ENCODE data around the gene PDXDC1.
A peak's percentile ranks its signal among the peaks of the same experiment; 100 is the strongest.
"Not testable (repeated sequence)": the region's sequence is repeated elsewhere in the genome, so short reads cannot be mapped to it uniquely, and the experiment has no call there.

The PDXDC1 gene

GRCh38 chr16:15038689-15039088, 63.9 kb downstream of the PDXDC1 start:
- no peak for DNase-seq (ENCODE audit: low spot score)

DNA sequence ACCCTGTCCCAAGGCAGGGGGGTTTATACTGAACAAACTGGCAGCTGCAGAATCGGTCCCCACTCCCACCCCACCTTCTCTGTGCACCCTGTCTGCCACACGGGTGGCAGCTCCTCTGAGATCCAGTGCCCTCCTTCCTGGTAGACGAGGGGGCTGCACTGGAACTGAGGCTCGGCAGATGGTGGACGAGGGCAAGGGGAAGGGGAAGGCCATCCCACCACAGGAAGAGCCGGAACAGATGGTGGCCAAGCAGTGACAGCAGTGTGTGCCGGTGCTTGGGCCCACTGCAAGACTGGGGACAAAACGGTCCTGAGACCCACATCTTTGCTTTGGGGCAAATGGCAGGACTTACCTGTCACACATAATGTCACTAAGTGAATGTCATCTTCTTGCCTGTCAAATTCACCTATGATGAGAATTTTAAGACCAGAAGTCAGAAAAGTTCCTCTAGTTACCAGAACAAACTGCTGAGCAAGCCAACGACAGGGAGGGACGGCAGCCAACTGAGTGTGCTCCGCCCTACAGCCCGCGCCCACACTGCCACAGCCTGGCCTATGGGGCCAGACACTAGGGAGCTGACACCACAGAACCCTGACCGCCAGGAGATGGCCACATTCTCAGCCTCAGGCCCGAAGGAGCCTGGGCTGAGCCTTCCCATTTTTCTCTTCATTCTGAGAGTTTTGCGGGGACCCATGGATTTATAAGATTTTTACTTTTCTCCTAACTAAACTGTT, 66.6 kb downstream of the PDXDC1 start:
- DNase-seq (ENCODE audit: low spot score) = no peak

- DNase-seq (ENCODE audit: low spot score) = no peak
Observed at GRCh38 chr16:15043344-15043743, 68.5 kb downstream of the PDXDC1 start.

DNA sequence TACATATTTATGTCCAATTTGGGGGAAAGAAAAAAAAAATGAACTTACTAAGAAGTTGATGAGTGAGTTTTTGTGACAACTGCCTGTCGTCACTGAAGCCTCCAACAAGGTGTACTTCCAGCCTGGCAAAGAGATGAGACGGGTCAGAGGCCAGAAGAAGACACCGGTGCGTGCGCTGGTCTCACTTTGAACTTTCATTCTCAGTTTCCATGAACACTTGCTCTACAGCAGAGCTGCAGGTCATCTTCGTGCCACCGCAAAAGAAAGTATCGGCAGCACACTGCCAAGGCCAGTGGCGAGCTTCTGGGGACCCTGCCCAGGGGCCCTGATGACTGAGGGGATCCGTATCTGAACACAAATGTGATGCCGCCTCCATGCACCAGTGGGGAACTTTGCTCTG, 69.5 kb downstream of the PDXDC1 start:
- DNase-seq (ENCODE audit: low spot score) = no peak

- not testable (repeated sequence) for DNase-seq (ENCODE audit: low spot score)
Observed at GRCh38 chr16:15045270-15045669, 70.4 kb downstream of the PDXDC1 start.

DNA sequence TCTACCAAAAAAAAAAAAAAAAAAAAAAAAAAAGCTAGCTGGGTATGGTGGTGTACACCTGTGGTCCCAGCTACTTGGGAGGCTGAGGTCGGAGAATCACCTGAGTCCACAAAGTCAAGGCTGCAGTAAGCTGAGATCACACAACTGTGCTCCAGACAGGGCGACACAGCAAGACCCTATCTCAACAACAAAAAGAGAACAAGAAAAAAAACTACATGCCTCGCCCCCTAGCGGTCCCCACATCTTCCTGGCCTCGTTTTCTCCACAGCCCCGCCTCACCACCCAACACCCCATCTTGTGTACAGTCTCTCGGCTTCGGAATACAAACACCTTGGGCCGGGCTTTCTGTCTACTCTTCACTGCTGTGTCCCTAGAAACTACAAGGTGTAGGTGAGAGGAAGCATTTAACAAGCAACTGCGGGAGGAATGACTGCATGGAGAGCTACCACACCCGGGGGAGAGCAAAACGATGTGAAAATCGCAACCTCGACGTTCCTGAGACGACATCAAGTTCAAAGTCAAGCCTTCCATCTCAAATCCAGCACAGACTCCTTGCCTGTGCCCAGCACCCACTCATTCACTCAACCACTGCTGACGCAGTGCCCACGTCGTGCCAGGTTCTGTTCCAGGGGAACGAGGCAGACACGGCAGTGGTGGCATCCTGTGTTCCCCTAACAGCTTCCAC, 72.0 kb downstream of the PDXDC1 start:
- no peak for DNase-seq (ENCODE audit: low spot score)

DNA sequence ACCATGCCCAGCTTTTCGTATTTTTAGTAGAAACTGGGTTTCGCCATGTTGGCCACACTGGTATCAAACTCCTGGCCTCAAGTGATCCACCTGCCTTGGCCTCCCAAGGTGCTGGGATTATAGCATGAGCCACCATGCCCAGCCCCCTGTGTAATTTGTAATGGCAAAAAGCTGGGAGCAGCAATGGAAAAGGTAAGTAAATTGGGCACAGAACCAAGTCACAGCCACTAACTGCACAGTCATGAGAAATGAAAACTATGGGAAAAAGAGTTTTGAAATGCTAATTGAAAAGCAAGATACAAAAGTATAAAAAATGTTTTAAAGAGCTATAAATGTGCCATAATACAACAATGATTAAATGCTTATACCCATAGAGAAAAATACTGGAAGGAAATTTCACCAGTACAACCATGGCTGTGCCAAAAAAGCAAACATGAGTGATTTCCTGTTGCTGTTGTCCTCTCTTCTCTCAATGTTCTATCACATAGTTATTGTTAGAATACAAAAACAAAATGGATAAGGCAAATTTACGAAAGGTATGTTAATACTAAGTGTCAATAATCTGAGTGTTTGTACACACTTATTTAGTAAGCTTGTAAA, 74.9 kb downstream of the PDXDC1 start:
- DNase-seq (ENCODE audit: low spot score) = no peak

GRCh38 chr16:15050440-15050839, 75.6 kb downstream of the PDXDC1 start:
- DNase-seq (ENCODE audit: low spot score) = not testable (repeated sequence)

DNA sequence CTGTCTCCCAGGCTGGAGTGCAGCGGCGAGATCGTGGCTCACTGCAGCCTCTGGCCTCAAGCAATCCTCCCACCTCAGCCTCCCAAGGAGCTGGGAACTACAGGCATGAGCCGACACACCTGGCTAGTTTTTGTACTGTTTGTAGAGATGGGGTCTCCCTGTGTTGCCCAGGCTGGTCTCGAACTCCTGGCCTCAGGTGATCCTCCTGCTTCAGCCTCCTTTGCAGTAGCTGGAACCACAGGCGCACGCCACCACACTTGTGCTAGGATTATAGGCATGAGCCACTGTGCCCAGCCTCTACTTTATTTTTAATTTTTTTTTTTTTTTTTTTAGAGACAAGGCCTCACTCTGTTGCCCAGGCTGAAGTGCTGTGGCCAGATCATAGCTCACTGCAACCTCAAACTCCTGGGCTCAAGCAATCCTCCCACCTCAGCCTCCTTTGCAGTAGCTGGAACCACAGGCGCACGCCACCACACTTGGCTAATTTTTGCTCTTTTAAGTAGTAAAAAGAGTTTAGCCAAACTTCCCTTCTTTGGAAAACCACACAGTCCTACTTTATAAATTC, 76.6 kb downstream of the PDXDC1 start:
- no peak for DNase-seq (ENCODE audit: low spot score)

DNA sequence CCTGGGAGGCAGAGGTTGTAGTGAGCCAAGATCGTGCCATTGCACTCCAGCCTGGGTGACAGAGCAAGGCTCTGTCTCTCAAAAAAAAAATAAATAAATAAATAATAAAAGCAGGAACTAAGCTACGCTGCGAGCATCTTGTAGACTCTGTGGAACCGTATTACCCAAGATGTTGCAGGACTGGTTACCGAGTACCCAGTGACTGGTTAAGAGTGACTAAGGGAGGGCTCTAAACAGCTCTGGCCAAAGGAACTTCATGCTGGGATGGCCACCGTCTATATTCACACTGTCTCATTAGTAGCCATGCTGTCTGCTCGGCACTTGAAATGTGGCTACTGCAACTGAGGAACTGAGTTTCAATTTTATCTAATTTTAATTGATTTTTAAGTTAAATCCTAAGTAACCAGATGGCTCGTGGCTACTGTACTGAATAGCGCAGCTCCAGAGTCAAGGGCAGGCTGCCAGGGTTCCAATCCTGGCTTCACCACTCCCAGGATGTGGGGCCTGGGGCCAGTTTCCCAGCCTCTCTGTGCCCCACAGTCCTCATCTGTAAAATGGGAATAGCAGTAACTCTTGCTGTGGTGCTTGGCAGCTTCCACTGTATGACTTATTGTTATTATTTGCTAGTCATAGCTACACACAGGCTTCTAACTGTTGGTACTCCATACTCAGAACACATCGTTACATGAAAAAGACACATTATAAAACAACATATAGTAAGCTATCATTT, 78.1 kb downstream of the PDXDC1 start:
- DNase-seq (ENCODE audit: low spot score) = no peak

DNA sequence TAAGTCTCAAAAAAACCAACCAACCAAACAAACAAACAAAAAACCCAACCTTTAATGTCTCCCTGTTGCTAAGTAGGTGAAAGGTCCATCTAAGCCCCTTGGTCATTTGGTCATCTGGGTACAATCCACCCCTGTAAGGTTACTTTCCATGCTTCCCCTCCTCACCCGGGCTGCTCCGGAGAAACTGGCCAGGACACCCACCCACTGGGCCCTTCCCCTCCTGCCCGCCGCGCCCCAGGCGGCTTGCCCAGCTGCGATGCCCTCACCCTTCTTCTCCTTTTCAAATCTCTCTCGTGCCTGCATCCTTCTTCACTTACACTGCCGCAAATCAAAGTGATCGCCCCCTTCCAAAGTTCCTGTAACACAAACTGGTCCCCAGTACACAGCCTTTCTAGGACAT, 79.1 kb downstream of the PDXDC1 start:
- DNase-seq (ENCODE audit: low spot score) = no peak

- DNase-seq (ENCODE audit: low spot score) = no peak
Observed at GRCh38 chr16:15054357-15055140, 79.7 kb downstream of the PDXDC1 start.

DNA sequence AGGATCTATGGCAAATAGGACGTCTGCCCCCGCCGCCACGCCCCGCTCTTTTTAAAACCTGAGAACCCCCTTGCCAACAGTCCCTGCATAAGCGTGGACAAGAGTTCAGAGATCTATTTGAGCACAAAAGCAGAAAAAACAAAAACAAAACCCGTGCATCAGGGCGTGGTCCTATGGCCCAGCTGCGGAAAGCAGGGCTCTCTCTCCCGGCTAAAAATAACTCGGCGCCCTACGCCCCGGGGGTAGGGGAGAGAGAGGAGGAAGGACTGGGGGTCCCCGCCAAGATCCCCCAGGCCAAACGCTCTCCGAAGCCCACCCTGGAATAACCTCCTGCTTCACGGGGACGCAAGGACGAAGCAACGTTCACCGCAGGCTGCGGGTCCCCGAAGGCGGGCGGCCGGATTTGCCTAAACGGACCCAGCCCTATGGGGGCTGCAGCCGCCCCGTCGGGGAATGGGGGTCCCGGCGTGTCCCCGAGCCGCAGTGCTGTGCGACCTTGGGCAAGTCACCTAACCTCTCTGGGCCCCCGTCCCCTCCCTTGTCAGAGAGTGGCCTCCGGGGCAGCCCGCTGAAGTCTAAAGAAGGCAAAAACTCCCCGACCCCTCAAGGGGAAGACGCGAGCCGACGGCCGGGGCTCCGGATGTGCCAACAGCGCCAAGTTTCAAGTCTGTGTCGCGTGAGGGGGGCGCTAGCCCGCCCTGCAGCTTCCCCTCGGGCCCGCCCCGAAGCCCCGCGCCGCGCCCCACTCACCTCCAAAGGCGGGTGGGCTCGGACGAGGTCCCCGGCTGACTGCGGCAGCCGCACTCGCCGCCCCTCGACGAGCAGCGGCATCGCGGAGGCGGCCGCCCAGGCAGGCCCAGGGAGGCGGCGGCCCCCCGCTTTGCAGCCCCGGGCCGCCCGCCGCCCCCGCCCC, 80.6 kb downstream of the PDXDC1 start:
- peak; percentile 43 for DNase-seq (ENCODE audit: low spot score)

DNA sequence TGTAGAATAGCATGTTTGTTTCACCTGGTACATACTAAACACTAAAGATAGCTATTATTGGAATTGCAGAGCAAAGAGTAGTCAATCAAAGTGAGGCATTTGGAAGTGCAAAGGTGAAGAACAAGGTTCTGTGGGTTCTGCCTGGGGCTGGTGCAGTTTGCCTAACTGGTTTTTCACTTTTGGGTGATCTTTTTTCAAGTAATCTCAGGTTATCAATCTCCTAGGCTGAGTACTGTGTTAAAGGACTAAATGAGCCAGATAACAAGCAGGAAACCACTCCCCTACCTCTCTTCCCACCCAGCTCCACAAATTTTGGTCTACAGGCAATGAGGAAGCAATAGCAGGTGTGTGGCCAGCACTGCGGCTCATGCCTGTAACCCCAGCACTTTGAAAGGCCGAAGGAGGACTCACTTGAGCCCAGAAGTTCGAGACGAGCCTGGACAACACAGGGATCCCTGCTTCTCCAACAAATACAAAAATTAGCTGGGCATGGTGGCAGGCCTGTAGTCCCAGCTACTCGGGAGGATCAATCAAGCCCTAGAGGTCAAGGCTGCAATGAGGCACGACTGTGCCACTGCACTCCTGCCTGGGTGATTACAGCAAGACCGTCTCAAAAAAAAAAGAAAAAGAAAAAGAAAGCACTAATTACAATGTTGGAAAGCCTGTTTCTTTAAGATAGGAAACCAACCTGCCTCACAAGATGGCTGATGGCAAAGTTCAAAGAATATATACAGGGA, 83.0 kb downstream of the PDXDC1 start:
- DNase-seq (ENCODE audit: low spot score) = no peak

GRCh38 chr16:15059324-15059723, 84.5 kb downstream of the PDXDC1 start:
- DNase-seq (ENCODE audit: low spot score) = no peak

DNA sequence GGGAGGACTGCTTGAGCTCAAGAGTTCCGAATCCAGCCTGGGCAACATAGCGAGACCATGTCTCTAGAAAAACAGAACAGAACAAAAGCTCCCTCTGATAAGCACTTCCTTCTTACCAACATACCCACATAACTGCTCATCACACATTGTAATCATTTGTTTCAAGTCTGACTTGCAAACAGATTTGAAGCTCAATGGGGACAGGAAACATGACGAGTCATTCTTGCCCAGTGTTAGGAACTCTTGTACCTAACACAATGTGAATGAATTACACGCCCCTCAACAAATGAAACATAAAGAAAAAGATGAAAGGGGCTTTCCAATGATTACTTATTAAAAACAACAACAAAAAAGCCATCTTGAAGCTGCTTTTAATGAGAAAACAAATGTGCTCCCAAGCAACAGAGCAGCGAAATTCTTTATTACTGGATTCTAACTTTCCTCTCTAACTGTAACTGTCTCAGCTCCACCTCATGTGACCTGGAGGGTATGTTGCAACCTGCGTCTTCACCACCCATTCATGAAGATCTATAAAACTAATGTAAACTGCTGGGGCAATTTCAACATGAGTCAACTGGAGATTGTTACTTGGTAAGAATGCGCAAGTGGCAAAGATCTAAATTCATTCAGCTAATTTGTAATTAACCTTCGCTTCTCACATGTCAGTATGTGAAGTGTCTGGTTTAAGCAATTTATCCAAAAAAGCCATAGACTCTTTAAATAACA, 87.4 kb downstream of the PDXDC1 start:
- DNase-seq (ENCODE audit: low spot score) = peak; percentile 77

DNA sequence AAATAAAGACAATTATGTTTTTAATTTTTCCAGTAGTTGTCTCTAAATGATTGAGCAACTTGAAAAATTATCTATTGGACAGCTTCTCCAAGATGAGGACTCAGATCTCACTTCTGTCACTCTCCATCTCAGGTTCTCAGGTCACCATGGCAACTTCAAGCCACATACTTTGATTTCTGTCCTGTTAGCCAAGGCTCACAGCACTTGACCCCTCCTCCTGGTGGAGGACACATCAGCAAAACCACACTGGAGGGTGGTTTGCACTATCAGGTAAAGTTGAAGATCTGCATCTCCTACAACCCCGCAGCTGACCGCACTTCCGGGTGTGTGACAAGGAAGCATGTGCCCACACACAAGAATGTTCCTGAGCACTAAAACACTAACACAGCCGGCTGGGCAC, 91.1 kb downstream of the PDXDC1 start:
- DNase-seq (ENCODE audit: low spot score) = not testable (repeated sequence)

GRCh38 chr16:15066690-15067089, 91.9 kb downstream of the PDXDC1 start:
- DNase-seq (ENCODE audit: low spot score) = not testable (repeated sequence)

DNA sequence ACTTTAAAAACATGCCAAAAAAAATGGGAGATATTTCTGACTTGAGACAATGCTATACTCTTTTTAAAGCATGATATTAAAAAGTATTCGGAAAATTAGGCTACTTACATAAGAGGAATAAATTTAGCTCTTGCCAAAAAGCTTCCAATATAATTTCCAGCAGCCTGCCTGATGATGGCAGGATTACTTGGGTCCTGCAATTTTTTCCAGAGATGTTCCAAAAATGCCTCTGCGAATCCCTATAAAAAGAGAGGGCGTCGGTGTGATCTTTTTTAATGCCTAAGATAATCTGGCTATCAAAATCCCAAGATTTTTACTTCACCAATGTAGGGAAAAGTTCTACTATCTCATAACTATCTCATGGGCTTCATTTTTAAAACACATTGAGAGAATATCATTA, 96.2 kb downstream of the PDXDC1 start:
- not testable (repeated sequence) for DNase-seq (ENCODE audit: low spot score)
